ENCODE measurements around the gene COL23A1.
A peak's percentile ranks its signal among the peaks of the same experiment; 100 is the strongest.

COL23A1 gene

DNA sequence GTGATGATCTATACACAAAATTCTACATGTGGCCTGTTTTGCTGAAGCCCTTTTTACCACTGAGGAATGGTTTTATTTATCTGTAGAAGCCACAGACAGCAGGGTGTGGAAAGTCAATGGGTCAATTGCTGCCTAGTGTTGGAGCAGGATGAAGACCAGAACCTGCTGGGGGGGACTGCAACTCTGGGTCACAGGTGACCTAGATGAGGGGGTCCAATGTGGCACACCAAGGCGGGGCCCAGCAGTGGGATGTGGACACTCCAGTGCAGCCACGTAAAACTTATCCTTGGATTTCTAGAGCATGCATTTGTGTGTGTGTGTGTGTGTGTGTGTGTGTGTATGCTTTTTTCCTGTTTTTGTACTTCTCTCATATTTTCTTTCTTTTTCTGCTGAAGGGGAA is 210.1 kb downstream of the COL23A1 start:
- H3K79me2 ChIP-seq (ENCODE audit: low read length), result no peaks in the 10 kb centered on the region
- H2AFZ ChIP-seq (ENCODE audit: low read length), result no peak overlapping the region
- peaks cover 51% of the 10 kb centered on the region for H3K27me3 ChIP-seq (replicated peaks; ENCODE audit: insufficient read depth, low read length)
- no peaks in the 10 kb centered on the region for H3K9me2 ChIP-seq (replicated peaks; ENCODE audit: insufficient read depth, low read length)
- H3K9ac ChIP-seq (ENCODE audit: low read length), result no peak overlapping the region
- TF ChIP-seq EZH2 (optimal IDR thresholded peaks at IDR 0.05; ENCODE audit: low read depth, low read length) (no peak), EZH2phosphoT487 (IDR thresholded peaks at IDR 0.05; ENCODE audit: low read length) (no peak)
- TF ChIP-seq, protein P1, sequence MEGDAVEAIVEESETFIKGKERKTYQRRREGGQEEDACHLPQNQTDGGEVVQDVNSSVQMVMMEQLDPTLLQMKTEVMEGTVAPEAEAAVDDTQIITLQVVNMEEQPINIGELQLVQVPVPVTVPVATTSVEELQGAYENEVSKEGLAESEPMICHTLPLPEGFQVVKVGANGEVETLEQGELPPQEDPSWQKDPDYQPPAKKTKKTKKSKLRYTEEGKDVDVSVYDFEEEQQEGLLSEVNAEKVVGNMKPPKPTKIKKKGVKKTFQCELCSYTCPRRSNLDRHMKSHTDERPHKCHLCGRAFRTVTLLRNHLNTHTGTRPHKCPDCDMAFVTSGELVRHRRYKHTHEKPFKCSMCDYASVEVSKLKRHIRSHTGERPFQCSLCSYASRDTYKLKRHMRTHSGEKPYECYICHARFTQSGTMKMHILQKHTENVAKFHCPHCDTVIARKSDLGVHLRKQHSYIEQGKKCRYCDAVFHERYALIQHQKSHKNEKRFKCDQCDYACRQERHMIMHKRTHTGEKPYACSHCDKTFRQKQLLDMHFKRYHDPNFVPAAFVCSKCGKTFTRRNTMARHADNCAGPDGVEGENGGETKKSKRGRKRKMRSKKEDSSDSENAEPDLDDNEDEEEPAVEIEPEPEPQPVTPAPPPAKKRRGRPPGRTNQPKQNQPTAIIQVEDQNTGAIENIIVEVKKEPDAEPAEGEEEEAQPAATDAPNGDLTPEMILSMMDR (IDR thresholded peaks at IDR 0.05; ENCODE audit: low read length), result no peak
- H3K4me3 ChIP-seq (ENCODE audit: low read length), result no peak overlapping the region
- H4K20me1 ChIP-seq (ENCODE audit: insufficient read depth, low read length), result no peaks in the 10 kb centered on the region
- H3K36me3 ChIP-seq (replicated peaks; ENCODE audit: insufficient read depth, low read length), result no peaks in the 10 kb centered on the region
- H3K4me1 ChIP-seq (ENCODE audit: low read length), result no peaks in the 10 kb centered on the region
- H3K9me3 ChIP-seq (replicated peaks; ENCODE audit: insufficient read depth, low read length), result no peaks in the 10 kb centered on the region
- no peak overlapping the region for H3K4me2 ChIP-seq (ENCODE audit: low read depth, low read length)
- H3K27ac ChIP-seq (ENCODE audit: low read length), result no peak overlapping the region
- DNase-seq, result no peak
- H3F3A ChIP-seq (ENCODE audit: insufficient read depth, low read length), result no peaks in the 10 kb centered on the region

DNA sequence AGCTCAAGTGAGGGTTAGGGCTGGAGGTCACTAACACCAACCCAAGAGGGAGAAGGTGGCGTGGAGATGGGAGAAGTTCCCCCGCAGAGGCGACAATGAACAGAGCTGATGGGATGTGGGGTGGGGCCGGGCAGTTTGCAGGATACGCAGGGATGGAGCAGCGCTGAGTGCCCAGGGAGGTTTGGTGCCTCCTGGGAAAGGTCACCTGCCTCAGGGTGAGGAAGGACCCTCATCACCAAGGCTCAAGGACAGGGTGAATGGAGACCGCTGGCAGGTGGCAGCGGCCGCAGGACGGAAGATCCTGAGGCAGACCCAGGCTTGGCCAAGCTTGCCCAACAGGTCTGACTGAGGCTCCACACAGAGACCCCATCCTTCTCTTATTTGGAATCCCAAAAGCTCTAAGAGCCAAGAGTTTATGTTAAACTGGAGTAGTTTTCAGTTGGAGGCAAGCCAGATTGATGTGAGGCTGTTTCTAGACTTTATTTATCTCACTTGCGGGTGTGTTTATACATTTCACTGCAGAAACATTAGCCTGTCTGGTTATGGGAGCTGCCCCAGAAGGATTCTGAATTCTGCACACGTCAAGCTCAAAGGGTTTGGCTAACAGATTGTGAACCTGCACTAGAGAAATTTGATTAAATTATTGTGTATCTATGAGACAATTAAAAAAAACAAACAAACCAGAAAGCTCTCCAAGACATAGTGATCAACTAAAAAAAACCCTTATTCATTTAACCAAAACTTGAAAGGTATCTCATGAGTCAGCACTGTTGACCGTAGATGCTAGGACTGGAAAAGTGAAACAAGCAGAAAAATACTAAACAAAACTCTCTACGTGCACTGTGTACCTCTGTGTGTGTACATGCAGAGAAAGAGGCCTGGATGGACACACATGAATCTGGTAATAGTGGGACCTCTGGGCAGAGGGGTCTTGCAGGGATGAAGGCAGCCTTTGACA is 211.4 kb downstream of the COL23A1 start:
- H3K4me2 ChIP-seq (ENCODE audit: low read depth, low read length), result no peak overlapping the region; the same call in 1 of the 2 replicates
- no peaks in the 10 kb centered on the region for H3F3A ChIP-seq (ENCODE audit: insufficient read depth, low read length)
- H3K27me3 ChIP-seq (replicated peaks; ENCODE audit: insufficient read depth, low read length), result peaks cover 50% of the 10 kb centered on the region
- no peaks in the 10 kb centered on the region for H3K9me3 ChIP-seq (replicated peaks; ENCODE audit: insufficient read depth, low read length)
- no peaks in the 10 kb centered on the region for H3K9me2 ChIP-seq (replicated peaks; ENCODE audit: insufficient read depth, low read length)
- no peaks in the 10 kb centered on the region for H4K20me1 ChIP-seq (ENCODE audit: insufficient read depth, low read length)
- no peak overlapping the region for H2AFZ ChIP-seq (ENCODE audit: low read length)
- no peaks in the 10 kb centered on the region for H3K36me3 ChIP-seq (replicated peaks; ENCODE audit: insufficient read depth, low read length)
- peak; percentile 16 for DNase-seq
- no peak overlapping the region for H3K9ac ChIP-seq (ENCODE audit: low read length)
- H3K27ac ChIP-seq (ENCODE audit: low read length), result no peak overlapping the region
- H3K4me3 ChIP-seq (ENCODE audit: low read length), result no peak overlapping the region
- TF ChIP-seq EZH2phosphoT487 (IDR thresholded peaks at IDR 0.05; ENCODE audit: low read length) (no peak), EZH2 (optimal IDR thresholded peaks at IDR 0.05; ENCODE audit: low read depth, low read length) (no peak)
- TF ChIP-seq, protein P1 (IDR thresholded peaks at IDR 0.05; ENCODE audit: low read length), result no peak
- H3K79me2 ChIP-seq (ENCODE audit: low read length), result no peaks in the 10 kb centered on the region
- H3K4me1 ChIP-seq (ENCODE audit: low read length), result no peaks in the 10 kb centered on the region

DNA sequence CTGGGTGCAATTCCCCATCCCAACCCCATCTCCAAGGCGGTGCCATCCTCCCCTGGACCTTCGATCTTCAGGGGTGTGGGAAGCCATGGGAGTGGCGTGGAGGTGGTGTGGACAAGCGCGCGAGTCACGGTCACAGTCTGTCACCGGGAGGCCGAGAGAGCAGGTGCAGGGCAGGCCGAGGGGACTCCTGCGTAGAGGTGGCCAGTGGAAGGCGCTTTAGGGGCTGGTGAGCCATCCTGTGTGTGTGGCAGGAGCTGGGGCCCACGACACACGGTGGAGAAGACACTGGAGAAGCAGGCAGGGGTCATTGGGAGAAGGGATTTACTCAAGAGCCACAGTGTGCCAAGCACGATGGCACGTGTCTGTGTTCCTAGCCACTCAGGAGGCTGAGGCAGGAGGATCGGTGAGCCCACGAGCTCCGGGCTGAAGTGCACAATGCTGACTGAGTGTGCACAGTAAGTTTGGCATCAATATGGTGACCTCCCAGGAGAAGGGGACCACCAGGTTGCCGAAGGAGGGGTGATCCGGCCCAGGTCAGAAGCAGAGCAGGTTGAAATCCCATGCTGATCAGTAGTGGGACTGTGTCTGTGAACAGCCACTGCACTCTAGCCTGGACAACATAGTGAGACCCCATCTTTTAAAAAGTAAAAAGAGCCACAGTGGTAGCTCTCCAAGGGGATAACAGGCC is 212.5 kb downstream of the COL23A1 start:
- no peak overlapping the region for H3K9ac ChIP-seq (ENCODE audit: low read length)

More for the DNA sequence above, 212.5 kb downstream of the COL23A1 start:
- Histone ChIP-seq H3K9me3 (replicated peaks; ENCODE audit: insufficient read depth, low read length) (no peaks in the 10 kb centered on the region), H3K27me3 (replicated peaks; ENCODE audit: insufficient read depth, low read length) (peaks cover 50% of the 10 kb centered on the region), H4K20me1 (ENCODE audit: insufficient read depth, low read length) (no peaks in the 10 kb centered on the region), H3F3A (ENCODE audit: insufficient read depth, low read length) (no peaks in the 10 kb centered on the region), H3K4me2 (ENCODE audit: low read depth, low read length) (no peak overlapping the region), H3K36me3 (replicated peaks; ENCODE audit: insufficient read depth, low read length) (no peaks in the 10 kb centered on the region), H3K9me2 (replicated peaks; ENCODE audit: insufficient read depth, low read length) (no peaks in the 10 kb centered on the region), H3K4me1 (ENCODE audit: low read length) (no peaks in the 10 kb centered on the region), H3K79me2 (ENCODE audit: low read length) (no peaks in the 10 kb centered on the region), H2AFZ (ENCODE audit: low read length) (no peak overlapping the region), H3K27ac (ENCODE audit: low read length) (no peak overlapping the region), H3K4me3 (ENCODE audit: low read length) (no peak overlapping the region)
- TF ChIP-seq, protein P1 (IDR thresholded peaks at IDR 0.05; ENCODE audit: low read length), result no peak
- TF ChIP-seq EZH2 (optimal IDR thresholded peaks at IDR 0.05; ENCODE audit: low read depth, low read length) (no peak), EZH2phosphoT487 (IDR thresholded peaks at IDR 0.05; ENCODE audit: low read length) (no peak)
- no peak for DNase-seq

All from MM.1S (cell line).